Fibroblast of villous mesenchyme (primary cell): ENCODE data around the gene DNAJB14. TPM values are rescaled to one million over a fixed set of nuclear protein-coding genes. Genes with fewer than 3 reads are reported as not detected.

Experiments used
- DNase-seq: peaks from one replicate; pipeline ENCODE4 v3.0.0-alpha.2; 2010; ENCODE audit warnings: low read depth
- H3K4me3 ChIP-seq: 2 replicates; pipeline ENCODE4 v1.5.1; 2011; ENCODE audit warnings: low read depth, mild to moderate bottlenecking, low read length
- CTCF ChIP-seq: IDR thresholded peaks from 2 replicates; pipeline ENCODE4 v1.5.1; 2012; ENCODE audit warnings: low read depth, mild to moderate bottlenecking, low read length; ENCODE audit not compliant: insufficient read depth
- total RNA-seq: library from RNA; depleted of rRNA; stranded (reverse); fragments of >200 nt; gene quantifications from 2 replicates; pipeline ENCODE4 v1.2.3, GENCODE V29; 2012

Gene DNAJB14
- total RNA-seq, 1 donor, result 54.8 TPM

DNA sequence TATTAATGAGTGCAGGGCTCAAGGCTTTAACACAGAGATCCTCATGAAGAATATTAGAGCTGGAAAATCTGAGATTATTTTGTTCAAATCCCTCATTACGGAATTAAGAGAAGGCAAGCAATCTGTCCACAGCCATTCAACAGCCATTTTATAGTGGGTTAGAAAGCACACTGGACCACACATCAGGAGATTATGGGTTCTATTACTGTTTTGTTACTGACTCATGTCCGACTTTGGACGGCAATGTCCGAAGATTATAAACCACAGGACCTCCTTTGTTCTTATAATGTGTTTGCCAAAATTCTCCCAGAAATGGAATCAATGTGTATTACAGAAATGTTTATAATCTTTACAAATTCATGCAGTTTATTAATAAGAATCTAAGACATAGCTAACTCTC lies 60.3 kb downstream of the DNAJB14 start:
- no peak overlapping the region for H3K4me3 ChIP-seq
- TF ChIP-seq CTCF, result no peak
- no peak for DNase-seq

GRCh38 chr4:99885687-99886086 lies 60.7 kb downstream of the DNAJB14 start:
- DNase-seq, result no peak
- no peak overlapping the region for H3K4me3 ChIP-seq
- no peak for TF ChIP-seq CTCF

GRCh38 chr4:99885063-99885664 lies 61.3 kb downstream of the DNAJB14 start:
- DNase-seq, result peak; percentile 39
- peak; percentile 45 for TF ChIP-seq CTCF
- H3K4me3 ChIP-seq, result no peak overlapping the region

- DNase-seq, result no peak
- no peak overlapping the region for H3K4me3 ChIP-seq
- no peak for TF ChIP-seq CTCF
Observed at GRCh38 chr4:99879458-99879857, 67.0 kb downstream of the DNAJB14 start.

GRCh38 chr4:99878604-99879003 lies 67.8 kb downstream of the DNAJB14 start:
- DNase-seq, result no peak
- TF ChIP-seq CTCF, result no peak

GRCh38 chr4:99876946-99877345 lies 69.5 kb downstream of the DNAJB14 start:
- no peak overlapping the region for H3K4me3 ChIP-seq
- no peak for DNase-seq
- no peak for TF ChIP-seq CTCF

More at GRCh38 chr4:99878604-99879003, 67.8 kb downstream of the DNAJB14 start:
- H3K4me3 ChIP-seq, result no peak overlapping the region

DNA sequence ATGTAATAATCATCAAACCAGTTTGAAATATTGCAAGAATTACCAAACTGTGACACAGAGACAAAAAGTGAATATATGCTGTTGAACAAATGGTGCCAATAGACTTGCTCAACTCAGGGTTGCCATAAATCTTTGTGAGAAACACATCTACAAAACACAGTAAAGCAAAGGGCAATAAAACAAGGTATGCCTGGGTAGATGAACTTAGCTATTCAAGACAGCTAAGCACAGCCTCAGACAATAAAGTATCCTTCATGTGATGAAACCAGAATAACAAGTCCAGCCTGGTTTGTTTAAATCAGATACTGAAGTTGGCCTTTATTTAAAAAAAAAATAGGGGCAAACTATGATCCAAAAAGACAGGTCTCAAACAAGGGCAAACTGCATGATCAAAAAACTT lies 71.3 kb downstream of the DNAJB14 start:
- no peak overlapping the region for H3K4me3 ChIP-seq
- peak; percentile 45 for DNase-seq
- no peak for TF ChIP-seq CTCF
